ENCODE measurements around the gene TSPAN10. TPM values are rescaled to one million over a fixed set of nuclear protein-coding genes. Genes with fewer than 3 reads are reported as not detected.

The TSPAN10 gene
- total and polyA plus RNA-seq, 4 donors = 0.17 to 0.84 (median 0.29) TPM

GRCh38 chr17:81646869-81647600 lies 10.0 kb downstream of the TSPAN10 start:
- no peak for TF ChIP-seq FOXA1 (IDR thresholded peaks at IDR 0.05)
- TF ChIP-seq EGR1 (IDR thresholded peaks at IDR 0.05; ENCODE audit: low read depth in 2 of 2) = no peak
- no peak for TF ChIP-seq YY1 (IDR thresholded peaks at IDR 0.05)
- no peak for TF ChIP-seq TAF1 (conservative IDR thresholded peaks at IDR 0.05)
- TF ChIP-seq SP1 (IDR thresholded peaks at IDR 0.05) = no peak
- TF ChIP-seq FOXA2 (IDR thresholded peaks at IDR 0.05) = no peak
- TF ChIP-seq GABPA (IDR thresholded peaks at IDR 0.05 in 1 of 2, conservative IDR thresholded peaks at IDR 0.05 in 1 of 2) = no peak
- TF ChIP-seq CTCF (IDR thresholded peaks at IDR 0.05; ENCODE audit: low read depth, low read length, missing input control) = no peak
- TF ChIP-seq HNF4G (IDR thresholded peaks at IDR 0.05) = no peak
- peak; percentile 72 for DNase-seq (ENCODE audit: low spot score)
- Histone ChIP-seq H3K4me1 (ENCODE audit: control insufficient read depth in 4 of 4, insufficient read depth in 4 of 4, low read length in 3 of 4) (no peaks in the 10 kb centered on the region), H3K9me3 (ENCODE audit: control insufficient read depth in 4 of 4, low read length in 3 of 4) (peaks cover 0 to 5% (median 2%) of the 10 kb centered on the region in 4 donors), H3K9ac (ENCODE audit: low read depth in 1 of 2, low read length in 2 of 2) (no peak overlapping the region), H3K36me3 (ENCODE audit: control insufficient read depth in 4 of 4, insufficient read depth in 3 of 4, low read depth in 1 of 4, low read length in 3 of 4) (no peaks in the 10 kb centered on the region), H3K27me3 (ENCODE audit: control insufficient read depth in 4 of 4, insufficient read depth in 4 of 4, low read length in 3 of 4) (peaks cover 0 to 6% (median 3%) of the 10 kb centered on the region in 4 donors), H3K4me3 (ENCODE audit: low read depth in 1 of 3, low read length in 3 of 3) (no peak overlapping the region), H3K27ac (ENCODE audit: low read depth in 1 of 2, low read length in 2 of 2) (no peak overlapping the region)
- 76% methylated on average over 12 of the region's 12 CpGs for WGBS

GRCh38 chr17:81647640-81648012 lies 10.6 kb downstream of the TSPAN10 start:
- TF ChIP-seq RAD21 (IDR thresholded peaks at IDR 0.05) (no peak), MAX (IDR thresholded peaks at IDR 0.05) (no peak), YY1 (IDR thresholded peaks at IDR 0.05) (no peak), RXRA (IDR thresholded peaks at IDR 0.05) (no peak), NR2F2 (IDR thresholded peaks at IDR 0.05) (no peak), FOXA2 (IDR thresholded peaks at IDR 0.05) (no peak), ATF3 (IDR thresholded peaks at IDR 0.05) (no peak), ZBTB33 (IDR thresholded peaks at IDR 0.05) (no peak), GABPA (IDR thresholded peaks at IDR 0.05 in 1 of 2, conservative IDR thresholded peaks at IDR 0.05 in 1 of 2) (no peak), EGR1 (IDR thresholded peaks at IDR 0.05; ENCODE audit: low read depth in 2 of 2) (no peak), REST (IDR thresholded peaks at IDR 0.05) (no peak), HNF4G (IDR thresholded peaks at IDR 0.05) (no peak), TAF1 (conservative IDR thresholded peaks at IDR 0.05) (no peak), JUND (IDR thresholded peaks at IDR 0.05) (no peak), HNF4A (conservative IDR thresholded peaks at IDR 0.05) (no peak), SP1 (IDR thresholded peaks at IDR 0.05) (no peak), CTCF (IDR thresholded peaks at IDR 0.05; ENCODE audit: low read depth, low read length, missing input control) (no peak), FOXA1 (IDR thresholded peaks at IDR 0.05) (no peak)
- WGBS = 36% methylated on average over 21 of the region's 21 CpGs
- no peaks in the 10 kb centered on the region for H3K36me3 ChIP-seq (ENCODE audit: control insufficient read depth in 4 of 4, insufficient read depth in 3 of 4, low read depth in 1 of 4, low read length in 3 of 4)
- H3K4me1 ChIP-seq (ENCODE audit: control insufficient read depth in 4 of 4, insufficient read depth in 4 of 4, low read length in 3 of 4) = no peaks in the 10 kb centered on the region
- no peak overlapping the region for H3K27ac ChIP-seq (ENCODE audit: low read depth in 1 of 2, low read length in 2 of 2)
- H3K9me3 ChIP-seq (ENCODE audit: control insufficient read depth in 4 of 4, low read length in 3 of 4) = peaks cover 0 to 5% (median 2%) of the 10 kb centered on the region in 4 donors
- no peak for DNase-seq (ENCODE audit: low spot score)
- H3K9ac ChIP-seq (ENCODE audit: low read depth in 1 of 2, low read length in 2 of 2) = no peak overlapping the region
- no peak overlapping the region for H3K4me3 ChIP-seq (ENCODE audit: low read depth in 1 of 3, low read length in 3 of 3)
- peaks cover 0 to 6% (median 3%) of the 10 kb centered on the region in 4 donors for H3K27me3 ChIP-seq (ENCODE audit: control insufficient read depth in 4 of 4, insufficient read depth in 4 of 4, low read length in 3 of 4)

Measured in liver (tissue), 9 donors.